HK-2 (cell line): ENCODE data around the gene TSC22D4.
"Not testable (repeated sequence)": the region's sequence is repeated elsewhere in the genome, so short reads cannot be mapped to it uniquely, and the experiment has no call there.

Experiments used
- DNase-seq: peaks from one replicate; pipeline ENCODE4 v3.0.0-alpha.2; 2018; ENCODE audit not compliant: unreplicated experiment

Gene TSC22D4

GRCh38 chr7:100472854-100473499, 6.0 kb downstream of the TSC22D4 start:
- peak; percentile 27 for DNase-seq

GRCh38 chr7:100472121-100472851, 6.7 kb downstream of the TSC22D4 start:
- DNase-seq = no peak

- DNase-seq = no peak
Observed at GRCh38 chr7:100471021-100471420, 8.0 kb downstream of the TSC22D4 start.

DNA sequence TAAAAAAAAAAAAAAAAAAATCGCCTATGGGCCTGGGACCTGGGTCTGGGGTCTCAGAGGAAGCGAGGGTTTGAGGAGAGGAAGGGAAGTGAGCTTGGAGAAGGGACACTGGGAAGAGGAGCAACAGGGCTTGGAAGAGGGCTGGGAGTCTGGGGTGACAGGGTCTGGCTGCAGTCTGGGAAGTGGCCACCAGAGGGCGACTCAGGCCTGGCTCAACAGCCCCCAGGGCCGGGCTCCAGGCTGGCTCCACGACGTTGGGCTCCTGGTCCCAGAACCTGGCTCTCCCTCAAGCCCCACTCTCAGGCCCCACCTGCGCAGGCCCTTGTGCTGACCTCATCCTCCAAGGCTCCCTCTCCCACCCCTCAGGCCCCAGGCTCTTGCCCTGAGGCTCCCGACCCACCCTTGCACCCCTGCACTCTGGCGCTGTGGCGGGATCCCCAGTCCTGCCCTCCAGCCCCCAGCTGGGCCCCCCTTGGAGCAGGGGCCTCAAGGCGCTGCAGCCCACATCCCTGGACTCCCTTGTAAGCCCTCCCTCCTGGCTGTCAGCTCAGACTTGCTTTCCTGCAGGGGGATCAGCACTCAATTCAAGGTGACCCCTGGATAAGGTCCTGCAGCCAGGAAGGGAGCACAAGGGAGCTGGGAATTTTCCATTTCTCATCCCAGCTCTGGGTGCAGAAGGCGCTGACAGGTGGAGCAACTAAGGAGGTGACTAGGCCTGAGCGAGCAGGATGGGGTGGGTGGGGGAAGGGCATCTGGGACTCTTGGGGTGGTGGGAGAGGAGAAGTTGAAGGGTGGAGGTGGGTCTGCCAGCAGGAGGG, 9.6 kb downstream of the TSC22D4 start:
- peak; percentile 88 for DNase-seq

DNA sequence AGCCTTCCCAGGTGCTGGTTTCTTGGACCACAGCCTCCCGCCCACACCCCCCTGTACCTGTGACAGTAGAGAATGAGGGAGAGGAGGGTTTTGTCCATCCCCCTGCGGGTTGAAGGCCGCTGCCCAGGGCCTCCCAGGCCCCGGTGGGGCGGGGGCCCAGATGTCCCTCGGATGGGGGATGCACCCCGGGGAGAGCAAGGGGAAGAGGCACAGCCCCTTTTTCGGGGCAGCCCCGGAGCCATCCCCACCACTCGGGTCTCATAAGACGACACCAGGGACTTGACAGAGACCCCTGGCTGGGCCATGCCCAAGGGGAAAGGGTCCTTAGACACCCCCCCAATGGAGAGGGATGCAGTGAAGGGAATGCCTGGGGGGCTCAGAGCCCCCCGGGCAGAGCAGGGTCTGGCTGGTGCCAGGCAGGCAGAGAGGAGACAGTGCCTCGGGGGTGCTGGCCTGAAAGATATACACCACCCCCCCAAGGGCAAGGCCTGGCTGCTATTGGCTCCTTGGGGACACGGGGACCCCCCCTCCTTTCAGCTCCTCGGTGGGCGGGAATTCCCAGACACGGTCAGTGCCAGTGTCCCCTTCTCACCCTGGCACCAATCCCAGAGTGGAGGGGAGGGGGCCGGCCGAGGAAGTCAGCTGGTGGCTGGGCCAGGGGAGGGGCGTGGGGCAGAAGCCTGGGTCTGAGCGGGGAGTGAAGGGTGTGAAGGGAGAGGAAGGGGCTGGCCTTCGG, 11.2 kb downstream of the TSC22D4 start:
- DNase-seq = no peak

GRCh38 chr7:100466653-100467605, 12.1 kb downstream of the TSC22D4 start:
- no peak for DNase-seq

DNA sequence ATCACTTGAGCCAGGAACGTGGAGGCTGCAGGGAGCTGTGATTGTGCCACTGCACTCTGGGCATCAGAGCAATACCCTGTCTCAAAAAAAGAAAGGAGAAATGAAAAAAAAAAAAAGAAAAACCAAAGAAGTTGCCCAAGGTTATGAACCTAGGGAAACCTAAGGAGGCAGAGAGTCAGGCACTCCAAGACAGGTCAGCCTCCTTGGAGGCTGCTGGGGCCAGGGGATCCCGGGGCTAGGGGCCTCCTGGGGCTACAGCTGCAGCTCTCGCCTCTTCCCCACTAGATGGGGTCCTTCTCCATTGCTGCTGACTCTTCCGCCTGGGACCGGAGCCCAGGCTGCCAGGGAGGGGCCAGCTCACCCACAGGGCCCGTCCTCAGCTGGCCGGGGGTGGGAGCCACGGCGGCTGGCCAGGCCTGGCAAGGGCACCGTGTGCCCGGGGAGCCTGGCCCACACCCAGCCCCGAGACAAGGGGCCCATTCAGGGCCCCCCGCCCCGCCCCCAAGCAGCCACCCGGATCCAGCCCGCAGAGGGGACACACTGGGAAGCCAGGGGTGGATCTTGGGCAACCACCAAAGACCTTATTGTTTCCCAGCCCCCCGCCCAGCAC, 13.2 kb downstream of the TSC22D4 start:
- DNase-seq = peak; percentile 26

GRCh38 chr7:100465299-100465698, 13.7 kb downstream of the TSC22D4 start:
- no peak for DNase-seq

GRCh38 chr7:100464791-100465190, 14.2 kb downstream of the TSC22D4 start:
- DNase-seq = no peak

GRCh38 chr7:100464210-100464660, 14.8 kb downstream of the TSC22D4 start, which contains the start of gene SPACDR:
TSS of gene SPACDR (minus strand) at chr7:100464260. CDS start at chr7:100464025, 235 bp downstream.
- no peak for DNase-seq

DNA sequence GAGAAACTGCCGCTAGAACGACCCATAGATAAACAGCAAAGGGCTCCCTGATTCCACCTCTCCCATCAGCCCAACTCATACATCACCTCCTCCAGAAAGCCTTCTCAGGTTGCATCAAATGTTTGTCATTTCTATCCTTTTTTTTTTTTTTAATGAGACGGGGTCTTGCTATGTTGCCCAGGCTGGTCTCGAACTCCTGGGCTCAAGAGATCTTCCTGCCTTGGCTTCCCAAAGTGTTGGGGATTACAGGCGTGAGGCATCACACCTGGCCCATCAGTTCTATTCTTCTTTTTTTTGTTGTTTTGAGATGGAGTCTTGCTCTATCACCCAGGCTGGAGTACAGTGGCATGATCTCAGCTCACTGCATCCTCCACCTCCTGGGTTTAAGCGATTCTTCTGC, 22.0 kb downstream of the TSC22D4 start:
- DNase-seq = no peak

- DNase-seq = no peak
Observed at GRCh38 chr7:100456562-100456961, 22.5 kb downstream of the TSC22D4 start.

DNA sequence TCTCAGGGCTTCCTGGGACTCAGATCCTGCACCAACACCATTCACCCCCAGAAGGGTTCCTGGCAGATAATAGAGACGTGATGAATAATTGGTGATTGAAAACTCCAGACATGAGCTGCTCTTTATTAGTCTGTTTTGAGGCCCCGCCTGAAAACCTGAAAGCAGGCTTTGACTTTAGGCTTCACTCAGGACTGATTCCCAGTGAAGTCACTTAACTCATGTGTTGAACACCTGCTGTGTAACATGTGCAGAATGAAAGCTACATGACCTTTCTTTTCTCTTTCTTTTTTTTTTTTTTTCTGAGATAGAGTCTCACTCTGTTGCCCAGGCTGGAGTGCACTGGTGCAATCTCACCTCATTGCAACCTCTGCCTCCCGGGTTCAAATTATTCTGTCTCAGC, 23.8 kb downstream of the TSC22D4 start:
- DNase-seq = no peak

GRCh38 chr7:100453854-100454253, 25.2 kb downstream of the TSC22D4 start:
- DNase-seq = not testable (repeated sequence)

DNA sequence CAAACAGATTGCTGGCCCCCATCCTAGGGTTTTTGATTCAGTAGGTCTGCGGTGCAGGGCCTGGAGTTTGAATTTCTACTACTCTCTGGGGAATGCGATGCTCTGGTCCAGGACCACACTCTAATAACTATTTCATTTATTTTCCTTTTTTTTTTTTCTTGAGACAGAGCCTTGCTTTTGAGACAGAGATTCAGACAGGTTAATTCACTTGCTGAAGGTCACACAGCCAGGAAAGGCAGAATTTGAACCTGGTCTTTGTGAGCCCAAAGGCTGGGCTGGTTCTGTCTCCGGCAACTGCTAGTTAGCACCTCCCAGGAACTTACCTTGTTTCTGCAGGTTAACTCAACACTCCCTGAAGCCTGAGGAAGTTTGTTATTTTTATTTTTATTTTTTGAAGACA, 26.5 kb downstream of the TSC22D4 start:
- no peak for DNase-seq

GRCh38 chr7:100449190-100449795, 29.7 kb downstream of the TSC22D4 start:
- no peak for DNase-seq

- DNase-seq = not testable (repeated sequence)
Observed at GRCh38 chr7:100447363-100447762, 31.7 kb downstream of the TSC22D4 start.

DNA sequence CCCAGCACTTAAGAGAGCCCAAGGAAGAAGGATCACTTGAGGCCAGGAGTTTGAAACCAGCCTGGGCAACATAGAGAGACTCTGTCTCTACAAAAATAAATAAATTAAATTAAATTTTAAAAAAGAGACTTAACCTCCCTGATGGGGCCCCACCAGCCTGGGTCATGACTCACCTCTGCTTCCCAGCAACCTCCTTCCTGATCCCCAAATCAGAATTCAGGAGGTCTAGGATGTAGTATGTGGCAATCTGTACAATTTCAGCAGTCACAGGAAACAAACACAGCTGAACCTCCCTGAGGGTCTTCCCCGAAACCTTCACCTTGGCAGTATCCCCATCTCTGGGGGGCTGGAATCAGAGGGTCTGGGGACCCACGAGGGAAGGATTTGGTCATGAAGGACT, 33.0 kb downstream of the TSC22D4 start:
- DNase-seq = no peak
